NCI-H2171 treated with DMSO at 0.1 percent for 48 hours (cell line): Measurements from ENCODE around the gene TIMM22.
A peak's percentile ranks its signal among the peaks of the same experiment; 100 is the strongest.

Source experiments
- DNase-seq: peaks from one replicate; lab custom pipeline; 2025; lab: John Stamatoyannopoulos, UW

The TIMM22 gene

GRCh38 chr17:1022278-1023024 lies 25.5 kb downstream of the TIMM22 start:
- no peak for DNase-seq

GRCh38 chr17:1024076-1024475 lies 27.1 kb downstream of the TIMM22 start:
- no peak for DNase-seq

- no peak for DNase-seq
Observed at GRCh38 chr17:1025733-1026598, 29.0 kb downstream of the TIMM22 start.

- DNase-seq = no peak
Observed at GRCh38 chr17:1026599-1026975, 29.7 kb downstream of the TIMM22 start.

GRCh38 chr17:1027044-1027443 lies 30.1 kb downstream of the TIMM22 start:
- no peak for DNase-seq

GRCh38 chr17:1029196-1029921 lies 32.4 kb downstream of the TIMM22 start:
- no peak for DNase-seq

GRCh38 chr17:1029922-1030644 lies 33.2 kb downstream of the TIMM22 start:
- DNase-seq = no peak

GRCh38 chr17:1030684-1031532 lies 34.0 kb downstream of the TIMM22 start:
- DNase-seq = no peak

- DNase-seq = no peak
Observed at GRCh38 chr17:1031711-1032110, 34.8 kb downstream of the TIMM22 start.

- no peak for DNase-seq
Observed at GRCh38 chr17:1032391-1032790, 35.5 kb downstream of the TIMM22 start.

GRCh38 chr17:1033503-1033902 lies 36.6 kb downstream of the TIMM22 start:
- DNase-seq = no peak

- DNase-seq = peak; percentile 95
Observed at GRCh38 chr17:1034652-1035210, 37.8 kb downstream of the TIMM22 start.

- DNase-seq = peak; percentile 99
Observed at GRCh38 chr17:1035546-1036170, 38.7 kb downstream of the TIMM22 start.

GRCh38 chr17:1036171-1036844 lies 39.4 kb downstream of the TIMM22 start:
- DNase-seq = no peak

GRCh38 chr17:1036845-1037237 lies 39.9 kb downstream of the TIMM22 start:
- DNase-seq = no peak

GRCh38 chr17:1037238-1037879 lies 40.4 kb downstream of the TIMM22 start:
- no peak for DNase-seq

GRCh38 chr17:1038459-1039122 lies 41.7 kb downstream of the TIMM22 start:
- DNase-seq = peak; percentile 24

- DNase-seq = no peak
Observed at GRCh38 chr17:1039123-1039507, 42.2 kb downstream of the TIMM22 start.
